B cell (primary cell): ENCODE data around the gene CATSPERD. TPM values are rescaled to one million over a fixed set of nuclear protein-coding genes. Genes with fewer than 3 reads are reported as not detected.
A peak's percentile ranks its signal among the peaks of the same experiment; 100 is the strongest.

ENCODE experiments used
- ATAC-seq: fragments of 200-7000 bp; cut with Tn5 transposase; one replicate; pipeline ENCODE4 v1.10.0; 2021; ENCODE audit warnings: low read depth, mild to moderate bottlenecking, moderate number of reproducible peaks, moderate library complexity
- CTCF ChIA-PET: fragments of 350-600 bp; sonication (Branson Sonifier 250); formaldehyde crosslinking; loops from one replicate; lab custom pipeline; 2021; ENCODE audit warnings: antibody characterized with exemption, inconsistent platforms; lab: Charles Lee
- POLR2A ChIA-PET: fragments of 350-600 bp; sonication (Branson Sonifier 250); formaldehyde crosslinking; loops from one replicate; lab custom pipeline; 2021; ENCODE audit warnings: antibody characterized with exemption; lab: Charles Lee
- DNase-seq: peaks from one replicate; pipeline ENCODE4 v3.0.0; 2013
- H2AFZ ChIP-seq: 2 replicates; pipeline ENCODE4 v1.6.1; 2012; ENCODE audit warnings: mild to moderate bottlenecking, low read depth, low read length; ENCODE audit not compliant: insufficient read depth, poor library complexity, severe bottlenecking
- H3K27ac ChIP-seq, 2 donors: 1 replicate in 1 of 2; 2 replicates in 1 of 2; pipeline ENCODE4 v1.5.1; 2012 to 2013; ENCODE audit warnings: low read length in 2 of 2, mild to moderate bottlenecking in 2 of 2, moderate library complexity in 1 of 2
- H3K27me3 ChIP-seq, 4 experiments: fragments of 200-600 bp in 1 of 4; sonication (generic) in 1 of 4; replicated peaks in 1 of 4; 1 replicate in 2 of 4; 2 replicates in 2 of 4; pipeline versions ENCODE4 v1.6.1 to v1.7.0; 2013 to 2016; ENCODE audit warnings: low read length in 3 of 4, mild to moderate bottlenecking in 2 of 4, mixed read lengths in 1 of 4, moderate library complexity in 1 of 4; ENCODE audit not compliant: insufficient read depth in 4 of 4, control insufficient read depth in 3 of 4; ENCODE audit errors: control extremely low read depth in 1 of 4
- H3K36me3 ChIP-seq, 2 experiments: replicated peaks in 1 of 2; 1 replicate in 1 of 2; 2 replicates in 1 of 2; pipeline versions ENCODE4 v1.6.1 to v1.7.1; 2013; ENCODE audit warnings: low read length in 1 of 2; ENCODE audit not compliant: insufficient read depth in 2 of 2, control insufficient read depth in 1 of 2; ENCODE audit errors: control extremely low read depth in 1 of 2, extremely low read depth in 1 of 2
- H3K4me1 ChIP-seq, 2 donors: fragments of 200-600 bp in 1 of 2; sonication (generic) in 1 of 2; 1 replicate in 1 of 2; 2 replicates in 1 of 2; pipeline versions ENCODE4 v1.5.1 to v1.6.1; 2013 to 2017; ENCODE audit warnings: low read length in 2 of 2; ENCODE audit not compliant: control insufficient read depth in 2 of 2, insufficient read depth in 2 of 2
- H3K4me2 ChIP-seq: replicated peaks from 2 replicates; pipeline ENCODE3; 2012; ENCODE audit warnings: mild to moderate bottlenecking, low read depth, low read length; ENCODE audit not compliant: poor library complexity, severe bottlenecking
- H3K4me3 ChIP-seq, 5 experiments: fragments of 200-600 bp in 1 of 5; sonication (generic) in 1 of 5; 1 replicate in 3 of 5; 2 replicates in 2 of 5; pipeline versions ENCODE4 v1.5.1 to v1.7.0; 2011 to 2016; ENCODE audit warnings: low read length in 4 of 5, mild to moderate bottlenecking in 4 of 5, low read depth in 2 of 5, control low read depth in 1 of 5, moderate library complexity in 1 of 5; ENCODE audit not compliant: insufficient read depth in 1 of 5; ENCODE audit errors: control extremely low read depth in 1 of 5, extremely low read depth in 1 of 5
- H3K79me2 ChIP-seq: fragments of 200-600 bp; sonication (generic); one replicate; pipeline ENCODE4 v1.6.0; 2016; ENCODE audit warnings: low read length; ENCODE audit not compliant: control insufficient read depth, insufficient read depth
- H3K9ac ChIP-seq: fragments of 200-600 bp; sonication (generic); 2 replicates; pipeline ENCODE4 v1.6.1; 2017; ENCODE audit warnings: mild to moderate bottlenecking, low read length, moderate library complexity
- H3K9me3 ChIP-seq, 3 donors: one replicate each; pipeline versions ENCODE4 v1.6.1 to v1.7.1; 2013; ENCODE audit warnings: low read length in 2 of 3; ENCODE audit not compliant: control insufficient read depth in 2 of 3, insufficient read depth in 1 of 3; ENCODE audit errors: control extremely low read depth in 1 of 3
- H4K20me1 ChIP-seq: 2 replicates; pipeline ENCODE4 v1.6.0; 2012; ENCODE audit warnings: mild to moderate bottlenecking, low read length; ENCODE audit not compliant: insufficient read depth, control insufficient read depth, poor library complexity, severe bottlenecking
- H3K27ac Mint-ChIP-seq: one replicate; pipeline ENCODE4 v1.8.0; 2021; ENCODE audit warnings: mixed read lengths
- H3K27me3 Mint-ChIP-seq: one replicate; pipeline ENCODE4 v1.8.0; 2021; ENCODE audit warnings: mixed read lengths
- H3K4me1 Mint-ChIP-seq: one replicate; pipeline ENCODE4 v1.8.0; 2021; ENCODE audit warnings: mixed read lengths
- H3K4me3 Mint-ChIP-seq: one replicate; pipeline ENCODE4 v1.8.0; 2021; ENCODE audit warnings: mixed read lengths
- H3K9me3 Mint-ChIP-seq: one replicate; pipeline ENCODE4 v1.8.0; 2022; ENCODE audit warnings: mixed read lengths; ENCODE audit not compliant: insufficient read depth
- CTCF ChIP-seq: fragments of 200-600 bp; IDR thresholded peaks from one replicate; pipeline ENCODE4 v1.8.0; 2022; ENCODE audit warnings: antibody characterized with exemption, mild to moderate bottlenecking
- EZH2 ChIP-seq: IDR thresholded peaks from 2 replicates; pipeline ENCODE4 v1.6.1; 2012; ENCODE audit warnings: borderline replicate concordance, low read depth, mild to moderate bottlenecking, moderate library complexity, low read length; ENCODE audit not compliant: insufficient read depth, poor library complexity, severe bottlenecking
- WGBS: methylation state at CpG from one replicate; pipeline ENCODE4 v1.1.5; 2013; ENCODE audit warnings: missing lambda C conversion rate; ENCODE audit not compliant: insufficient coverage; 5-methylcytosine and 5-hydroxymethylcytosine counted together
- intact Hi-C: fragments of 100-400 bp; cut with micrococcal nuclease; formaldehyde crosslinking; loops from one replicate; pipeline ENCODE4 v1.10.0; 2022
- polyA plus RNA-seq: library from polyadenylated mRNA; depleted of rRNA; stranded (reverse); fragments of >200 nt; gene quantifications from 2 replicates; pipeline ENCODE4 v1.2.3, GENCODE V29; 2012
- total RNA-seq, 2 donors: library from RNA; stranded (reverse); fragments of 120-200 nt in 1 of 2; gene quantifications; 1 replicate in 1 of 2; 2 replicates in 1 of 2; pipeline versions ENCODE4 v1.2.3 to v1.2.4, GENCODE V29; 2013 to 2022

Gene CATSPERD
- total and polyA plus RNA-seq, 2 donors (not counting 1 experiment from before 2014, with no cell fraction given), result not detected

GRCh38 chr19:5784581-5785147, 64.2 kb downstream of the CATSPERD start, which contains the start of gene PRR22:
TSS of gene PRR22 (minus strand) at chr19:5784746. CDS start at chr19:5784660, 86 bp downstream.
- TF ChIP-seq CTCF, result no peak
- TF ChIP-seq EZH2, result no peak
- H3K36me3 ChIP-seq, result peaks cover 0 to 47% of the 10 kb centered on the region in 2 experiments
- no peaks in the 10 kb centered on the region for H3K4me1 ChIP-seq
- POLR2A ChIA-PET, result no interaction called here
- Mint-ChIP-seq H3K9me3 (no peaks in the 10 kb centered on the region), H3K4me1 (no peaks in the 10 kb centered on the region), H3K4me3 (no peak within 1 kb of the TSS), H3K27me3 (no peaks in the 10 kb centered on the region), H3K27ac (no peak within 1 kb of the TSS)
- 95% methylated on average over 12 of the region's 15 CpGs for WGBS
- H3K9ac ChIP-seq, result no peak within 1 kb of the TSS
- H3K27me3 ChIP-seq, result no peaks in the 10 kb centered on the region
- no peak within 1 kb of the TSS for H3K27ac ChIP-seq
- no peak within 1 kb of the TSS for H2AFZ ChIP-seq
- peak; percentile 32 for DNase-seq
- no peak within 1 kb of the TSS for H3K4me3 ChIP-seq
- ATAC-seq, result no peak
- H3K9me3 ChIP-seq, result peaks cover 0 to under 1% (median 0%) of the 10 kb centered on the region in 3 donors
- intact Hi-C loops, result no loop called here
- peaks cover 20% of the 10 kb centered on the region for H4K20me1 ChIP-seq
- no peak within 1 kb of the TSS for H3K4me2 ChIP-seq
- CTCF ChIA-PET, result no interaction called here
- peaks cover 7% of the 10 kb centered on the region for H3K79me2 ChIP-seq

GRCh38 chr19:5785423-5785822, 65.0 kb downstream of the CATSPERD start:
- H3K27ac Mint-ChIP-seq, result no peak overlapping the region
- peaks cover 5 to 7% of the 10 kb centered on the region in 2 donors for H3K4me1 ChIP-seq
- POLR2A ChIA-PET, result no interaction called here
- H3K27ac ChIP-seq, result no peak overlapping the region
- no peak for ATAC-seq
- H3K4me2 ChIP-seq, result no peak overlapping the region
- H3K9me3 Mint-ChIP-seq, result no peaks in the 10 kb centered on the region
- CTCF ChIA-PET, result no interaction called here
- TF ChIP-seq EZH2, result no peak
- TF ChIP-seq CTCF, result no peak
- no peak overlapping the region for H2AFZ ChIP-seq
- no peaks in the 10 kb centered on the region for H3K27me3 Mint-ChIP-seq
- H3K9ac ChIP-seq, result no peak overlapping the region
- WGBS, result 95% methylated on average over 34 of the region's 37 CpGs
- peaks cover 0 to 53% of the 10 kb centered on the region in 2 experiments for H3K36me3 ChIP-seq
- H4K20me1 ChIP-seq, result peaks cover 28% of the 10 kb centered on the region
- H3K4me3 ChIP-seq, result no peak overlapping the region
- H3K4me1 Mint-ChIP-seq, result peaks cover 5% of the 10 kb centered on the region
- no peak overlapping the region for H3K4me3 Mint-ChIP-seq
- no peak for DNase-seq
- no peaks in the 10 kb centered on the region for H3K27me3 ChIP-seq
- peaks cover 0 to 8% (median 0%) of the 10 kb centered on the region in 3 donors for H3K9me3 ChIP-seq
- peaks cover 7% of the 10 kb centered on the region for H3K79me2 ChIP-seq
- intact Hi-C loops, result no loop called here
